HG03139 (cell line): Measurements from ENCODE around the gene LAMTOR4.
A peak's percentile ranks its signal among the peaks of the same experiment; 100 is the strongest.

Experiments used
- ATAC-seq: cut with Tn5 transposase; IDR thresholded peaks from one replicate; pipeline ENCODE4 v1.9.1; 2021; ENCODE audit not compliant: unreplicated experiment

LAMTOR4 gene

DNA sequence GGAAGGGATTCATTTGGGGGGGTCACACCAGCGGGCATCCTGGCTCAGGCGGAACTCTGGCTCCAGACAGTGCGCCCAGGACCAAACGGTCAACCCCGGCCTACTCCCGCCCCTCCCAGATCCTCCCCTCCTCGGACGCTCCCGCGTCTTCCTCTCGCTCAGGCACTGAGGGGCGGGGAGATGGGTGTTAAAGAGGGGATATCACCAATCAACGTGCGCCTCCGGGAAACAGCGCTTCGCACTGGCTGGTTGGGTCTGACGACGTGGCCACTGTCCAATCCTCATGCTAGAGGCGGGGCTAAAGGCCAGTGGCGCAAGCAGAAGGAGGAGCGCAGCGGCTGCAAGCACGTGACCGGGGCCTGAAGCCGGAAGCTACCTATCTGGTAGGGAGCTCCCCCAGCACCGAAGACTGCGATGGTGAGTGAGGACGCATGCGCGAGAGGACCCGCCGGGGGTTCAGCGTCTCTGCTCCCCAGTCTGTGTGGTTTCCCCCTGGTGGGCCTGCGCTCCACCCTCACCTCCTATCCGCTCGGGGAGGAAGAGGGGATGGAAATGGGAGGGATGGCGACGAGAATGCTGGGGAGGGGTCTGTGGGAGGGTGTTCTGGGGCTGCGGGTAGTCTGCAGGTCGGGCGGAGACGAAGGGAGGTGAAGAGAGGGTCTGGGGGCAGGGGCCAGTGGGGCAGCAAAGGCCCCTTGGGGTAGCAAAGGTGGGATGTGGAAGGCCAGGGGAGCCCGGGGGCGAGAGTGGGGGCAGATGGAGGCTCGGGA, at the start of gene LAMTOR4:
TSS of gene LAMTOR4 (plus strand) at position 360 of the 770 bp plus-strand sequence. CDS start at position 415, 55 bp downstream.
- ATAC-seq: peak; percentile 98

DNA sequence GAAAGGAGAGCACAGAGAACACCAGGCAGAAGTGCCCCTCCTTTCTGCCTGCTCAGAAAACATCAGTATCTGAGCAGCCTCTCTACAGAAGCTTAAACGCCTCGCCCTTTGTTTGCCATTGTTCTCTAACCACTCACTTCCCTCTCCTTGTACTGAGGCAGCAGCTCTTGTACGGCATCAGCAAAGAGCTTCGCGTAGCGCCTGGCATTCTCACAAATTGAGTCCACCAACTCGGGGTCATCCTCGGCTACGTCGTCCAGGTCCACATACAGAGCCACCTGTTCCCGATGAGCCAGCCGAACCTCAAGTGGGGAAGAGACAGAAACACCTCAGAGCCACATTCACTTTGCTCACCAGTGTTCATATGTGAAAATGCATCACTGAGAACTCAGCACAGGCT, 49.3 kb upstream of the LAMTOR4 start:
- ATAC-seq: no peak

DNA sequence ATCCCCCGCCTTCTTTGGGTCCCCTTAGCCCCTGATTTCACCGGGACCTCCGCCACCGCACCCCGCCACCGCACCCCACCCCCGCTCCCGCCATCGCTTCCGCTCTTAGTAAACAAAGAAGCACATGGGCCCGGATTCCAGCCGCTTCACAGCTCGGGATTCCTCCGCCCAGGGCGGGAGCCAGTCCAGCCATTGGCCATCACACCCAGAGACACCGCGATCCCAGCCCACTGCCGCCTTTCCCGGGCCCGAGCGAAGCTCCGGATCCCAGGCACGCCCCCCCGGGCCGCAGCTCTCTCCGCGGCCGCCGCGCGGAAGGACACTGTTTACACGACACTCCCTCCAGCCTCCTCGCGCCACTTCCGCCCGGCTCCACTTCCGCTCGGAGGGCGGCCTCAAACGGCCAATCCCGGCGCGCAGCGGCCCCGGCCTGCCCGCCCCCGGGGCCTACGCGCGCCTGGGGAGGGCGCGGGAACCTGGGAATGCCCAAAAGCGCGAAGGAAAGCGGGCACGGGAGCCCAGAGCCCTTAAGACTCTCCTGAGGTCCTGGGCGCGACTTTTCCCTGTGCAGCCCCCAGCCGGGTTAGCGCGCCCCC, 48.2 kb upstream of the LAMTOR4 start:
- peak; percentile 52 for ATAC-seq

DNA sequence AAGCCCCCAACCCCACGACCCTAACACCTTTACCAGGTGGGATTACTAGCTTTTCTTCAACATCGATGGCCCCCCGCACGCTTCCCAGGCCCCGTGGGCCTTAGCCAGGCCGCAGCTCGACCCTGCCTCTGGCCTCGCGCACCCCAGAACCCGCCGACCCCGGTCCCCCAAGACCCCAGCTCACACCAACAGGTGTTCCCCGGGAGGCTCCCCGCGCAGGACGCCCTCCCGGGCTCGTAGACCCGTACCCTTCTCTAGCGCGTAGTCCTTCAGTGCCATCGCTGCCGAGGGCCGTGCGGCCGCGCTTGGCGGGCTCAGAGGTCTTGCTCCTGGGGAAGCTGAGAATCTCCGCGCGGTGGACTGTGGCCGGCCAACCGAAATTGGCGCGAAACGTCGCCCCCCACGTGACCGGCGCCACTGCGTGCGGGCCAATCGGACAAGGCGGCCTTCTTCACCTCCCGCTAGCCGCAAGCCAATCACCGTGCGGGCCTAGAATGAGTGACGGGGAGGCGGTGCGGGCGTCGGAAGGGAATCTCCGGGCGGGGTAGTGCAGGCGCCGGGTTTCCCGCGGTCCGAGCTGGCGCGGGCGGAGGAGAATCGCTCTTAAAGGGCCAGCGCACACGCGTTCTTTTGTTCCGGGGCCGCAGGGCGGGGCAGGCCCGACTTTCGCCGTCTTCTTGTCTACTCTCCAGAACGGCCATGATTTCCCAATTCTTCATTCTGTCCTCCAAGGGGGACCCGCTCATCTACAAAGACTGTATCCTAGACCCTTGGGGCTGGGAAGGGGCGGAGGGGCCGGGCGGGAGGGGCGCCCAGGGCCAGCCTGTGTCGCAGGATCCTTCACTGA, 47.5 kb upstream of the LAMTOR4 start, which contains the start of the genes AP4M1 and MCM7:
TSS of gene AP4M1 (plus strand) at position 628 of the 847 bp plus-strand sequence. CDS start at position 700, 72 bp downstream.
TSS of gene MCM7 (minus strand) at position 382 of the 847 bp plus-strand sequence. CDS start at position 279, 103 bp downstream.
- peak; percentile 75 for ATAC-seq

DNA sequence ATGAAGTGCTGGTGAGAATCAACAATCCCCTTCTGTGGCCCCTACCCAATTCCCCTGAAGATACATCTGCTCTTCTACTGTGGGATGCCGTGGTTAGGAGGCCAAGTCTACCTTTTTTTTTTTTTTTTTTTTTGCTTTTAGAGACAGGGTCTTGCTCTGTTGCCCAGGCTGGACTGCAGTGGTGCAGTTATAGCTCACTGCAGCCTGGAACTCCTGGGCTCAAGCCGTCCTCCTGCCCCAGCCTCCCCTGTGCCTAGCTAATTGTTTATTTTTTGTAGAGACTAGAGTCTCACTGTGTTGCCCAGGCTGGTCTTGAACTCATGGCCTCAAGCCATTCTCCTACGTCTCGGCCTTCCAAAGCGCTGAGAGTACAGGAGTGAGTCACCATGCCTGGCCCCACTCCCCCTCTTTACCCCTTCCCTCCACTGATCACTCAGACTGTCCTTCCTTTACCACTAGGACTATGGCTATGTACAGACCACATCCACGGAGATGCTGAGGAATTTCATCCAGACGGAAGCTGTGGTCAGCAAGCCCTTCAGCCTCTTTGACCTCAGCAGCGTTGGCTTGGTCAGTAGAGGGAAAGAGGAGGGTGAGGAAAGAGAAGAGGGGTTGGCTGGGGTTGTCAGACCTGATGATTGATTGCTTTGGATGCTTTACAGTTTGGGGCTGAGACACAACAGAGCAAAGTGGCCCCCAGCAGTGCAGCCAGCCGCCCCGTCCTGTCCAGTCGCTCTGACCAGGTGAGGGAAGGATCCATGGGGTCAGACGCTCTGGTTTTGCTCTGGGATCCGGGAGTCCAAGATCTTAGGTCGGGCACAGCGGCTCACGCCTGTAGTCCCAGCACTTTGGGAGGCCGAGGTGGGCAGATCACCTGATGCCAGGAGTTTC, 45.5 kb upstream of the LAMTOR4 start:
- ATAC-seq: no peak

DNA sequence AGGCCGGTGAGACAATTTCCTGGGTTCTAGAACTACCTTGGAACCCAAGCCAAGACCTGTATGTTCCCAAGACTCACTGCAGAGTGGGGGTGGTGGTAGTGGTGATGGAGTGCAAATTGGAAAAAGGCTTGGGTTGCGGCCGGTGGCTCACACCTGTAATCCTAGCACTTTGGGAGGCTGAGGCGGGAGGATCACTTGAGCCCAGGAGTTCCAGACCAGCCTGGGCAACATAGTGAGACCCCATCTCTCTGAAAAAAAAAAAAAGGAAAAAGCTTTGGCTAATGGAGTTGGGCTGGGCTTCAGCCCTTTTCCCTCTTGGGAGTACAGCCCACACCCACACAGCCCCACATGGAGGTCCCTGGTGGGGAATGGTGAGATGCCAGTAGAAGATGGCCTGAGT, 43.2 kb upstream of the LAMTOR4 start:
- no peak for ATAC-seq

DNA sequence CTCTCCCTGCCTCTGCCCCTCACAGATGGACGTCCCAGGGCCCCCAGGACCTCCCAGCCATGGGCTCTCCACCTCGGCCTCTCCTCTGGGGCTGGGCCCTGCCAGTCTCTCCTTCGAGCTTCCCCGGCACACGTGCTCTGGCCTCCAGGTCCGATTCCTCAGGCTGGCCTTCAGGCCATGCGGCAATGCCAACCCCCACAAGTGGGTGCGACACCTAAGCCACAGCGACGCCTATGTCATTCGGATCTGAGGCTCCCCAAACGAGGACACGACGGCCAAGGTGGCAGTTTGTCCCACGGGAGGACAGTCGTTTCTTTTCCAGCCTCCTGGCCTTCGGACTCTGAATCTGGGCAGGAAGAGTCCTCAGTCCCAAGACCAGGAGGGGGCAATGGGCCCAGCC, 42.1 kb upstream of the LAMTOR4 start:
- ATAC-seq: no peak

DNA sequence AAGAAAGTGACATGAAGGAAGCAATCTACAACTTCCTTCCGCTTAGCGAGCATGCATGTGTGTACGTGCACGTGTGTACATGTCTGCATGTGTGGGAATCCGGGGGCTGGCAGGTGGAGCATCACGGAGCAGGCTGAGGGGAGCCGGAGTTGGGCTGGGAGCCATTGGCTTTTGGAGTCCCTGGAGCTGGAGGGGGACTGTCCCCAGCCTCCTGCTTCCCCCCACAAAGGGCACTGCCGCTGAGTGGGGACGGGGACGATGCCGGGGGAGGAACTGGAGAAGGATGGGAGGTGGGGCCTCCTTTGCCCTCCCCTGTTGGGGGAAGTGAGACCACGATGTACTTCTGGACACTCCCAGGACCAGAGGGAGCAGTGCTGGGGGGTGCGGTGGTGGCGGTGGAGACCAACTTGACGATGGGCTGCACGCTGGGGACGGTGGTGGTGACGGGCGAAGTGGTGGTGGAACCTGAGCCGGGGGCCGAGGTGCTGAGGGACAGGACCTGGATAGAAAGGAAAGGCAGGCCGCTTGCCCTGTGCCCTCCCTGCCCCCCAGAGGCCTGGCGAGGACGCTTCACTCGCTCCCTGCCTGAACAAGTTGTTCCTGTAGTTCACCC, 41.5 kb upstream of the LAMTOR4 start:
- no peak for ATAC-seq

DNA sequence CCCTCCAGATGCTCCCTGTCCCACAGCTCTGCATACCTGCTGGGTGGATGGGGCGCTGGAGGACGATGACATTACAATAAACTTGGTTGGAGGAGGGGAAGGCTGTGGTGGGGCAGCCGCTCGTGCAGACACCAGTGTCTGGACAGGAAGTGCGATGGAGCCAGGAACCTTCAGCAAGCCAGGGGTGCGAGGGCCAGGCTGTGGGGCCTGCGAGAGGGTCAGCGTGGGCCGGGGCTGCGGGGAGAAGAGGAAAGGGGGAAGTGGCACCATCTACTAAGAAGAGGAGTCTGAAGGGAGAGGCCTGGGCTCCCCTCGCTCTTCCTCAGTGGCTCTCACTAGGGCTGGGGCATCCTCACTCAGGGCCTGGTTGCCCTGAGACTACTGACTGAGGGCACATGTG, 40.8 kb upstream of the LAMTOR4 start:
- no peak for ATAC-seq

DNA sequence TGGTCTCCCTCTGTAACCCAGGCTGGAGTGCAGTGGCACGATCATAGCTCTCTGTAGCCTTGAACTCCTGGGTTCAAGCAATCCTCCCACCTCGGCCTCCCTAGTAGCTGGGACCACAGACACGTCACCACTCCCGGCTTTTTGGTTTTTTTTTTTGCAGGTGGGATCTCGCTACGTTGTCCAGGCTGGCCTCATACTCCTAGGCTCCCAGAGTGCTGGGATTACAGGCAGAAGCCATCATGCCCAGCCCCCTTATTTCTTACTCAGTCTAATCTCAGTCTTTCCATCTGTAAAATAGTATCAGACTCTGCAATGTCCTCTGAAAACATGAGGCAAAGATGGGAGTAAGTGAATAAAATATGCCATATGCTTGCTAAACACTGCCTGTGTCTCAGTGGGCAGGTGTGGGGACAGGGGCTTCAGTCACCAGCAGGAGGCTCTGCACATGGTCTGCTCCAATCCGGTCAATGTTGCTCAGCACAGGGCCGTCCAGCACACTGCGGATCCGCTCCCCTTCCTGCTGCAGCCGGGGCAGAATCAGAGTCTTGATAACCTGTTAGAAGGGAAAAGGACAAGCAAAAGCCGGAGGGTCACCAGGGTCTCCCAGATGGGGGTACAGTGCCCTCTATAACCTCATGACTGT, 39.1 kb upstream of the LAMTOR4 start:
- ATAC-seq: no peak

DNA sequence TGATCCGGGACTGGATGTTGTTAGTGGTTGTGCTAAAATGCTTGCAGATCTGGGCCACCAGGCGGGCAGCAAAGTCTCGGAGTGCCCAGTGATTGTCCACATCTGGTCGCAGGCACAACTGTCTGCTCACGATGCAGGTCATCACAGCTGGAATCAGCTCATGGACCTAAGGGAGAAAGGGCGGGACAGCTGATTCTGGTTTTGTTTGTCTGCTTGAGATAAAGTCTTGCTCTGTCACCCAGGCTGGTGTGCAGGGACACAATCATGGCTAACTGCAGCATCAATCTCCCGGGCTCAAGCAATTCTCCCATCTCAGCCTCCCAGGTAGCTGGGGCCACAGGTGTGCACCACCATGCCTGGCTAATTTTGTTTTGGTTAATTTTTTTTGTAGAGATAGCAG, 37.6 kb upstream of the LAMTOR4 start:
- no peak for ATAC-seq

DNA sequence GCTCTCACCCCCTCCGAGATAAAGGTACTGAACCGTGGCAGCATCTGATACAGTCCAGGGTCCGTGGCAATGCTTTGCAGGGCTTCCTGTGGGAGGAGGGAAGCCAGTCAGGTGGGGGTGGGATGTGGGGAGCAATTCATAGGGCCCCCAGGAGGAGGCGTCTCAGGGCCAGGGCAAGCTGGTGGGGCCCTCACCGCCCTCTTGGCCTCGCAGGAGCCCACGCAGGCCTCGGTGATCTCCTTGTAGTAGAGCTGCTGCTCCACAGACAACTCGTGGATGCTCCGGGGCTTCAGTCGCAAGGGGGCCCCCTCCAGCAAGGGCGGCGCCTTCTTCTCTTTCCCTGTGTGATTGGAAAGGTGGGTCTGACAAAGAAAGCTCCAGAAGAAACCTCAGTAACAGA, 36.8 kb upstream of the LAMTOR4 start:
- ATAC-seq: no peak

DNA sequence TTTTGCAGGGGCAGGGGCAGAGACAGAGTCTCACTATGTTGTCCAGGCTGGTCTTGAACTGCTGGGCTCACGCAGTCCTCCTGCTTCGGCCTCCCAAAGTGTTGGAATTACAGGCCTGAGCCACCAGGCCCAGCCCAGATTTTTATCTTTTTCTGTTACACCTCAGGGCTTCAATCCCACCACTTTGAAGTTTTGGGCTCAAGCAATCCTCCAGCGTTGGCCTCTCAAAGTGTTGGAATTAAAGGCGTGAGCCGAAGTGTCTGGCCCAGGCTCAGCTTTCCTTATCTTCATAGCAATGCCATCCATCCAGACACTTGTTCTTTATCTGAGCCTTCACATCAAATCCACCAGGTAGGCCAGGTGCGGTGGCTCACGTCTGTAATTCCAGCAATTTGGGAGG, 33.7 kb upstream of the LAMTOR4 start:
- no peak for ATAC-seq

DNA sequence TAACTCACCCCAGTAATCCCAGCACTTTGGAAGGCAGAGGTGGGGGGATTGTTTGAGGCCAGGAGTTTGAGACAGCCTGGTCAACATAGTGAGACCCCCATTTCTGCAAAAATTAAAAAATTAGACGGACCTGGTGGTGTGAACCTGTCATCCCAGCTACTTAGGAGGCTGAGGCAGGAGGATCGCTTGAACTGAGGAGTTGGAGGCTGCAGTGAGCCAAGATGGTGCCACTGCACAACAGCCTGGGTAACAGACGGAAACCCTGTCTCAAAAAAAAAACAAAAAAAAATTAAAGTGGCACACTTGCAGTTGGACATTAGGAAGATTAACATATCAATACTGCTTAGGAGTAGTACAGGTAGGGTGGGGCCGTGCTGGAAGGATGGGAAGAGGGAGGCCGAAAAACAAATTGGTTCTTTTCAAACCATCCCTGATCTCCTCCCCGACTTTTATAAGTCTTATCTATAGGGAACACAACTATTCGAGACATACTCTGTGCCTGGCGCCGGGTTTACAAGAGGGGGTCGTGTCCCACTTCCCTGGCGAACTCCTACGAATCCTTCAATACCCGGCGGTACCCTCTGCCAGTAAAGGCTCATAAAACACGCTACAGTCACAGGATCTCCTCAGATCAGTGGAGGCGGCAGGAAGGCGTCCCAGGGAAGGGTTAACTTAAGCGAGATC, 30.2 kb upstream of the LAMTOR4 start:
- ATAC-seq: no peak

DNA sequence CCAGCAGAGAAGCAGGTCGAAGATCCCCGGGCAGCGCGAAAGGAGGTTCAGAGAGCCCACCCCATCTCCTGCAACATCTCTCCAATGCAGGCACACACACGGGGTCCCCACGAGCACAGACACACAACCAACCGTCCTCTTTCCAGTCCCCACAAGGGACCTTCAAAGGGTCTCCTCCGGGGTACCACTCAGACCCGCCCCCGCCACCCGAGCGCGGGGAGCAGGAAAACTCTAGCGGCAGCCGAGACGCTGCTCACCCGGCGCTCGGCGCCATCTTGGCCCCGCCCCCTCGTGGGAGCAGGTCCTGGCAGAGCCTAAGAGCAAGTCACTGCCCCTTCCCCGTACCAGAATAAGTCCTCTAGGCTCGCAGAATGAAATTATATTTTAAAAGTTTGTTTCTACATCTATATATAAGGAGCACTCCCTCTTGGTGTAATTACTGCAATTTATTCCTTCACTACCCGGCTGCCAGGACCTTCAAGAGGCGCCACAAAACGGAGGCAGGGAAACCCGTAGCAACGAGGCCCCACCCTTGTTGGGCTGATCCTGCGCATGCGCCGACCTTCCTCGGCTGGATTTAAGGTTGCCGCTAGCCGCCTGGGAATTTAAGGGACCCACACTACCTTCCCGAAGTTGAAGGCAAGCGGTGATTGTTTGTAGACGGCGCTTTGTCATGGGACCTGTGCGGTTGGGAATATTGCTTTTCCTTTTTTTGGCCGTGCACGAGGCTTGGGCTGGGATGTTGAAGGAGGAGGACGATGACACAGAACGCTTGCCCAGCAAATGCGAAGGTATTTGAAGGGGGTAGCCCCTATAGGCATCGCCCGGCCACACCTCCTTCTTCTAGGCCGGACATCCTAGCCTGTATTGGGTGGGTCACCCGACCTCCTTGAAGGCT, 29.4 kb upstream of the LAMTOR4 start, which contains the start of the genes CNPY4 and TAF6:
TSS of gene CNPY4 (plus strand) at position 563 of the 898 bp plus-strand sequence. CDS start at position 674, 111 bp downstream.
TSS of gene TAF6 (minus strand) at position 287 of the 898 bp plus-strand sequence. CDS start 5,149 bp downstream, outside the sequence.
- ATAC-seq: peak; percentile 62

DNA sequence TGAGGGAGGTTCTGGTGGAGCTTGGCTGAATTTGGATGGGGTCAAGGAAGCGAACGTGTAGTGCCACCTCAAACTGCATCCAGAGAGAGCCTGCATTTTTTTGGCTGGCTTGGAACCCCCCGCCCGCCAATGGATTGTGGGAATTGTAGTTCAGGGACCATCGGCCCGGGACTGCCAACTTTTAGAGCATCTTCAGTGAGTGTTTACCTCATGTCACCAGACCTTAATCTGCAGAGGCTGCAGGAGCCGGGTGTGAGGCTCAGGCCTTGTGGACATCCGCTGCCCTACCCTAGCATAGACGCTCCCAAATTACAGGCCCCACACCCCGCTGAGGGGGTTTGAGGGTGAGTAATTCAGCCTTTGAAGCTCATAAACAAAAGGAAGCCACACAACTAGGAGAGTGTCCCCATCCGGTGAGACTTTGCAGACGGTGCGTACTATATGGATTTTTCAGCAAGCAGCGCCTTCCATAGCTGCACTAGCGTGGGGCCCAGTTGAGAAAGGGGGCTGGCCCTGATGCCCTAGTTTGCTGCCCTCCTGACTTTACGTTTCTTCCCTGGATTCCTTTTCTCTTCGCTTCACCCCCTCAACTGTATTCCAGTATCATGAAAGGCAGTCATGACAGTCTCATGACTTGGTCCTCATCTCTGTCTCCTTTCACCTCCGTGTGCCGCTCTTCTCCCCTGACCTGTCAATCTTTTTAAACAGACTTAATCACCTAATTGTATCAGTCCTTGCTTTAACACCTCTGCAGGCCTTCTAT, 28.6 kb upstream of the LAMTOR4 start:
- peak; percentile 14 for ATAC-seq

DNA sequence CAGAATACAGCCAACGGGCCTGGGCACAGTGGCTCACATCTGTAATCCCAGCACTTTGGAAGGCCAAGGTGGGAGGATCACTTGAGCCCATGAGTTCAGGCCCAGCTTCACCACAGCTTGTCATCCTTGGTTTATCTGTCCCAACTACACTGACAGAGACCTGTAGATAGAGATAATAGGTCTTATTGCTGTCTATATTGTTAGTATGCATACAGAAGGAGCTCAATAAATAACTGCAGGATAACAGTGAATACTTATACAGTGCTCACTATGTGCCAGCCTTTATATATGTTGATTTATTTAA, 28.0 kb upstream of the LAMTOR4 start:
- no peak for ATAC-seq
